K562 (cell line): ENCODE measurements around the gene STOX2. TPM values are rescaled to one million over a fixed set of nuclear protein-coding genes. Genes with fewer than 3 reads are reported as not detected.

Experiments
- ATAC-seq: fragments of 200-7000 bp; cut with Tn5 transposase; 3 replicates; pipeline ENCODE4 v1.9.1; 2020; ENCODE audit warnings: moderate library complexity
- BruUV-seq: library from RNA; stranded (reverse); fragments of 400-500 nt; replicated peaks from 2 replicates; lab custom pipeline; 2021; lab: Mats Ljungman, UMichigan
- CTCF ChIA-PET: fragments of 300-600 bp; formaldehyde crosslinking; extraction: SDS; loops from one replicate; lab custom pipeline; 2021; ENCODE audit warnings: low intra/inter-chr PET ratio; lab: Yijun Ruan, JAX
- POLR2A ChIA-PET: fragments of 300-600, 350-650 bp; sonication (Branson Sonifier 250); formaldehyde crosslinking; extraction: SDS; loops from one replicate; lab custom pipeline; 2021; ENCODE audit warnings: antibody characterized with exemption, inconsistent platforms; lab: Yijun Ruan, JAX
- DNase-seq, 4 experiments: peaks; one replicate each; pipeline versions ENCODE4 v3.0.0 to v3.0.0-alpha.2; 2011 to 2018; ENCODE audit warnings: low spot score in 3 of 4, mixed read lengths in 3 of 4; ENCODE audit errors: extremely low read depth in 1 of 4
- FAIRE-seq: peaks from 2 replicates; lab custom pipeline; 2011; peaks lifted over from hg19 to GRCh38; lab: Jason Lieb, UNC
- H2AFZ ChIP-seq: 2 replicates; pipeline ENCODE4 v1.6.0; 2011; ENCODE audit warnings: low read depth, low read length, control low read depth, inconsistent platforms
- H3K27ac ChIP-seq: fragments of 200-600 bp; 3 replicates; pipeline ENCODE4 v1.8.0; 2011; ENCODE audit warnings: low read depth, mild to moderate bottlenecking, control low read depth, inconsistent platforms, low read length, moderate library complexity, mixed read lengths; ENCODE audit errors: extremely low read depth
- H3K27me3 ChIP-seq, 2 experiments: fragments of 300-600 bp in 1 of 2; 2 replicates in 1 of 2; 3 replicates in 1 of 2; pipeline versions ENCODE4 v1.6.0 to v1.8.0; 2011; ENCODE audit warnings: inconsistent platforms in 2 of 2, low read length in 2 of 2, mild to moderate bottlenecking in 1 of 2, mixed read lengths in 1 of 2, moderate library complexity in 1 of 2; ENCODE audit not compliant: control insufficient read depth in 2 of 2, insufficient read depth in 2 of 2
- H3K36me3 ChIP-seq: fragments of 300-600 bp; 3 replicates; pipeline ENCODE4 v1.8.0; 2011; ENCODE audit warnings: mild to moderate bottlenecking, low read length, inconsistent platforms; ENCODE audit not compliant: control insufficient read depth, insufficient read depth
- H3K4me1 ChIP-seq, 2 experiments: fragments of 200-600 bp in 1 of 2; replicated peaks in 1 of 2; 2 replicates in 1 of 2; 3 replicates in 1 of 2; pipeline versions ENCODE4 v1.5.1 to v1.8.0; 2011; ENCODE audit warnings: inconsistent platforms in 2 of 2, low read length in 2 of 2, mild to moderate bottlenecking in 1 of 2, mixed read lengths in 1 of 2, moderate library complexity in 1 of 2; ENCODE audit not compliant: control insufficient read depth in 2 of 2, insufficient read depth in 2 of 2
- H3K4me2 ChIP-seq: 2 replicates; pipeline ENCODE4 v1.6.1; 2011; ENCODE audit warnings: low read length, control low read depth, inconsistent platforms, mixed read lengths; ENCODE audit not compliant: insufficient read depth
- H3K4me3 ChIP-seq: fragments of 200-600 bp; sonication (generic), shearing (Covaris generic); 2 replicates; pipeline ENCODE4 v1.5.1; 2016; ENCODE audit warnings: control low read depth, inconsistent platforms
- H3K79me2 ChIP-seq: fragments of 200-600 bp; 3 replicates; pipeline ENCODE4 v1.8.0; 2011; ENCODE audit warnings: low read length, inconsistent platforms; ENCODE audit not compliant: control insufficient read depth, insufficient read depth
- H3K9ac ChIP-seq, 2 experiments: 2 replicates each; pipeline versions ENCODE4 v1.6.0 to v1.6.1; 2011; ENCODE audit warnings: low read depth in 2 of 2, low read length in 2 of 2, control low read depth in 1 of 2, inconsistent platforms in 1 of 2, mild to moderate bottlenecking in 1 of 2, mixed read lengths in 1 of 2; ENCODE audit not compliant: insufficient read depth in 1 of 2
- H3K9me1 ChIP-seq: one replicate; pipeline ENCODE4 v1.6.0; 2011; ENCODE audit warnings: inconsistent platforms, mild to moderate bottlenecking, low read length, moderate library complexity; ENCODE audit not compliant: control insufficient read depth, insufficient read depth
- H3K9me3 ChIP-seq: replicated peaks from 2 replicates; pipeline ENCODE4 v1.5.1; 2011; ENCODE audit warnings: low read depth, low read length, inconsistent platforms; ENCODE audit not compliant: control insufficient read depth, insufficient read depth
- H4K20me1 ChIP-seq: replicated peaks from 2 replicates; pipeline ENCODE4 v1.6.1; 2011; ENCODE audit warnings: low read length, inconsistent platforms, mixed read lengths; ENCODE audit not compliant: control insufficient read depth, insufficient read depth
- FOSL1 ChIP-seq: fragments of 200-800 bp; sonication (Bioruptor generic); conservative IDR thresholded peaks from 2 replicates; pipeline ENCODE4 v1.6.1; 2016; ENCODE audit warnings: missing genetic modification characterization, missing compliant biosample characterization
- FOXJ3 ChIP-seq: sonication (generic); formaldehyde crosslinking; IDR thresholded peaks from 2 replicates; pipeline ENCODE4 v1.4.0; 2020; ENCODE audit warnings: mild to moderate bottlenecking, missing genetic modification reagents
- FOXP1 ChIP-seq: sonication (generic); formaldehyde crosslinking; IDR thresholded peaks from 2 replicates; pipeline ENCODE4 v1.8.0; 2022; ENCODE audit warnings: mild to moderate bottlenecking, missing genetic modification reagents
- SREBF2 ChIP-seq: sonication (generic); formaldehyde crosslinking; IDR thresholded peaks from 2 replicates; pipeline ENCODE4 v1.4.0; 2020; ENCODE audit warnings: mild to moderate bottlenecking, missing genetic modification reagents
- ZNF239 ChIP-seq: fragments of 250-450 bp; sonication (Bioruptor Pico); IDR thresholded peaks from 2 replicates; pipeline ENCODE4 v1.4.0; 2020; ENCODE audit warnings: mild to moderate bottlenecking
- WGBS: fragments of 100-300 bp; shearing (Covaris generic); methylation state at CpG from one replicate; pipeline ENCODE4 v1.1.6; 2016; ENCODE audit warnings: low coverage, mixed read lengths; ENCODE audit not compliant: insufficient coverage; ENCODE audit errors: missing lambda C conversion rate; 5-methylcytosine and 5-hydroxymethylcytosine counted together
- in situ Hi-C: fragments of 300-500 bp; cut with MboI; formaldehyde crosslinking; loops from 4 replicates; pipeline ENCODE4 v1.15.0; 2018; ENCODE audit warnings: inconsistent platforms, mixed read lengths
- intact Hi-C: fragments of 100-400 bp; cut with micrococcal nuclease; formaldehyde crosslinking; loops from 2 replicates; pipeline ENCODE4 v1.14.2; 2022
- polyA plus RNA-seq, 8 experiments: library from polyadenylated mRNA; depleted of rRNA in 4 of 8; stranded (reverse) in 5 of 8; unstranded in 3 of 8; fragments of >200 nt; fragmentation: Nextera tagmentation in 2 of 8; fragmentation: Illumina TruSeq in 1 of 8; extraction: Ambion mirVana in 2 of 8; extraction: Trizol in 1 of 8; gene quantifications; 2 replicates each; pipeline versions ENCODE4 v1.2.1 to v1.2.3, GENCODE V29; 2011 to 2014; ENCODE audit warnings: inconsistent platforms in 1 of 8, missing spikeins in 1 of 8
- total RNA-seq, 7 experiments: library from RNA; depleted of rRNA in 6 of 7; stranded (reverse); fragments of >200 nt in 6 of 7; fragmentation: Illumina TruSeq in 2 of 7; extraction: Trizol in 2 of 7; gene quantifications; 2 replicates each; pipeline versions ENCODE4 v1.2.1 to v1.2.3, GENCODE V29; 2011 to 2021; ENCODE audit warnings: low replicate concordance in 1 of 7
- TF ChIP-seq, protein P1 (sequence below): fragments of 450-650 bp; IDR thresholded peaks from 2 replicates; pipeline ENCODE4 v1.6.1; 2018; ENCODE audit not compliant: partially characterized antibody

Gene STOX2
- total and polyA plus RNA-seq, 9 of the 15 experiments (the other 6 are each of a cell fraction or from before 2014, with no cell fraction given) = not detected

DNA sequence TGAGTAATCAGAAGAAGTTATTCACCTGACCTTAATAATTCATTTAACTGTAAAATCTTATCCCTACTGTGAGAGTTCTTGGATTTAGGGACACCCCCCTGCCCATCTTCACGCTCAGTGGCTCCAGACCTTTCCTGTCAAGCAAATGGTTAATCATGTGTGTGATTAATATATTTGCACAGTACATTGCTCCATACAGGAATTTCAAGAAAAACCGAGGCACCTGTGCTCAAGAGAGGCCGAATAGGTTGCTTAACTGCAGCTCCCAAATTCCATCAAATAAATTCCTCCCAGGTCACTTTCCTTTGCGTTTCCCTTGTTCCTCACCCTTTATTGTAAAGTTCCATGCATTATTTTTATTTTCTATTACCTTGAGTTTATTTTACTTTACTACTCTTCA lies 119.5 kb downstream of the STOX2 start:
- Histone ChIP-seq H2AFZ (no peak overlapping the region), H3K9ac (no peak overlapping the region), H3K79me2 (no peaks in the 10 kb centered on the region), H3K4me3 (no peak overlapping the region), H3K9me1 (no peaks in the 10 kb centered on the region), H3K27me3 (peaks cover 9 to 18% of the 10 kb centered on the region in 2 experiments), H3K27ac (no peak overlapping the region), H4K20me1 (no peaks in the 10 kb centered on the region), H3K4me2 (no peak overlapping the region), H3K4me1 (no peaks in the 10 kb centered on the region), H3K36me3 (no peaks in the 10 kb centered on the region), H3K9me3 (no peaks in the 10 kb centered on the region)
- in situ Hi-C loops (no loop called here), intact Hi-C loops (no loop called here)
- FAIRE-seq (no peak), DNase-seq (no peak), ATAC-seq (no peak)
- ChIA-PET CTCF (no interaction called here), POLR2A (no interaction called here)
- TF ChIP-seq ZNF239 (CRISPR knock-in tag) (no peak), FOXJ3 (no peak), SREBF2 (no peak), FOXP1 (CRISPR knock-in tag) (no peak), FOSL1 (tag) (no peak)
- TF ChIP-seq, protein P1, sequence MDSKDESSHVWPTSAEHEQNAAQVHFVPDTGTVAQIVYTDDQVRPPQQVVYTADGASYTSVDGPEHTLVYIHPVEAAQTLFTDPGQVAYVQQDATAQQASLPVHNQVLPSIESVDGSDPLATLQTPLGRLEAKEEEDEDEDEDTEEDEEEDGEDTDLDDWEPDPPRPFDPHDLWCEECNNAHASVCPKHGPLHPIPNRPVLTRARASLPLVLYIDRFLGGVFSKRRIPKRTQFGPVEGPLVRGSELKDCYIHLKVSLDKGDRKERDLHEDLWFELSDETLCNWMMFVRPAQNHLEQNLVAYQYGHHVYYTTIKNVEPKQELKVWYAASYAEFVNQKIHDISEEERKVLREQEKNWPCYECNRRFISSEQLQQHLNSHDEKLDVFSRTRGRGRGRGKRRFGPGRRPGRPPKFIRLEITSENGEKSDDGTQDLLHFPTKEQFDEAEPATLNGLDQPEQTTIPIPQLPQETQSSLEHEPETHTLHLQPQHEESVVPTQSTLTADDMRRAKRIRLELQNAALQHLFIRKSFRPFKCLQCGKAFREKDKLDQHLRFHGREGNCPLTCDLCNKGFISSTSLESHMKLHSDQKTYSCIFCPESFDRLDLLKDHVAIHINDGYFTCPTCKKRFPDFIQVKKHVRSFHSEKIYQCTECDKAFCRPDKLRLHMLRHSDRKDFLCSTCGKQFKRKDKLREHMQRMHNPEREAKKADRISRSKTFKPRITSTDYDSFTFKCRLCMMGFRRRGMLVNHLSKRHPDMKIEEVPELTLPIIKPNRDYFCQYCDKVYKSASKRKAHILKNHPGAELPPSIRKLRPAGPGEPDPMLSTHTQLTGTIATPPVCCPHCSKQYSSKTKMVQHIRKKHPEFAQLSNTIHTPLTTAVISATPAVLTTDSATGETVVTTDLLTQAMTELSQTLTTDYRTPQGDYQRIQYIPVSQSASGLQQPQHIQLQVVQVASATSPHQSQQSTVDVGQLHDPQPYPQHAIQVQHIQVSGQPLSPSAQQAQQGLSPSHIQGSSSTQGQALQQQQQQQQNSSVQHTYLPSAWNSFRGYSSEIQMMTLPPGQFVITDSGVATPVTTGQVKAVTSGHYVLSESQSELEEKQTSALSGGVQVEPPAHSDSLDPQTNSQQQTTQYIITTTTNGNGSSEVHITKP = no peak
- WGBS = 2% methylated on average over 4 of the region's 4 CpGs
- no TSS peak for BruUV-seq
